Measurements from ENCODE around the gene TCF7L1. TPM values are rescaled to one million over a fixed set of nuclear protein-coding genes. Genes with fewer than 3 reads are reported as not detected.

Gene TCF7L1
- polyA plus RNA-seq, 1 of the 3 experiments (the other 2 are of a cell fraction) = 3.7 TPM

GRCh38 chr2:85259101-85259590, 126.0 kb downstream of the TCF7L1 start:
- Histone ChIP-seq H3K9me3 (no peaks in the 10 kb centered on the region), H3K27me3 (ENCODE audit: insufficient read depth) (no peaks in the 10 kb centered on the region), H3K4me3 (ENCODE audit: low read depth in 2 of 2, low read length in 1 of 2) (no peak overlapping the region), H3K27ac (ENCODE audit: low read depth in 2 of 2, low read length in 1 of 2) (no peak overlapping the region), H4K20me1 (ENCODE audit: insufficient read depth) (no peaks in the 10 kb centered on the region), H3K36me3 (replicated peaks in 1 of 2; ENCODE audit: control insufficient read depth in 1 of 2, insufficient read depth in 2 of 2, low read length in 1 of 2) (no peaks in the 10 kb centered on the region), H3K9ac (no peak overlapping the region), H3K79me2 (ENCODE audit: insufficient read depth) (no peaks in the 10 kb centered on the region), H3K4me1 (ENCODE audit: control insufficient read depth in 1 of 2, insufficient read depth in 2 of 2, low read depth in 1 of 2, low read length in 1 of 2) (peaks cover 37 to 52% of the 10 kb centered on the region in 2 experiments), H3F3A (replicated peaks; ENCODE audit: insufficient read depth) (no peaks in the 10 kb centered on the region), H2AFZ (ENCODE audit: low read depth) (no peak overlapping the region), H3K4me2 (no peak overlapping the region), H3K9me2 (no peaks in the 10 kb centered on the region)
- WGBS (ENCODE audit: low lambda C conversion rate) = 86% methylated on average over 11 of the region's 11 CpGs
- no peak for DNase-seq
- TF ChIP-seq FOSL2 (IDR thresholded peaks at IDR 0.05; ENCODE audit: borderline replicate concordance, low read depth) (no peak), GABPA (IDR thresholded peaks at IDR 0.05; ENCODE audit: low read depth) (no peak), NRF1 (IDR thresholded peaks at IDR 0.05; ENCODE audit: low read depth, low read length) (no peak), CHD2 (IDR thresholded peaks at IDR 0.05; ENCODE audit: low read length, partially characterized antibody) (no peak), PBX3 (IDR thresholded peaks at IDR 0.05) (no peak), YY1 (IDR thresholded peaks at IDR 0.05; ENCODE audit: low read depth) (no peak), EP300 (IDR thresholded peaks at IDR 0.05; ENCODE audit: borderline replicate concordance in 1 of 2, low read depth in 1 of 2, low read length in 1 of 2) (no peak), FOXJ3 (CRISPR knock-in tag; IDR thresholded peaks at IDR 0.05) (no peak), MEF2A (IDR thresholded peaks at IDR 0.05; ENCODE audit: borderline replicate concordance, low read depth) (no peak), MXI1 (IDR thresholded peaks at IDR 0.05; ENCODE audit: low read depth, low read length) (no peak), IRF3 (IDR thresholded peaks at IDR 0.05; ENCODE audit: low read depth, low read length) (no peak)
- POLR2A ChIA-PET = no interaction called here
- CTCF ChIA-PET = interaction anchor here (0.6 to 1.2 kb wide), 5 partner anchors 26 to 685 kb away, joined by 3 to 6 read pairs (median 3); no protein-coding TSS in a partner anchor

- H3K9me3 ChIP-seq = no peaks in the 10 kb centered on the region
- no peak overlapping the region for H3K4me3 ChIP-seq (ENCODE audit: low read depth in 2 of 2, low read length in 1 of 2)
- peak; percentile 35 for DNase-seq
- 0 out of 2 replicates have a peak, but pooled peaks have one; percentile 25 for TF ChIP-seq FOXJ3 (CRISPR knock-in tag; IDR thresholded peaks at IDR 0.05)
- 0 out of 2 replicates have a peak, but pooled peaks have one; percentile 21 for TF ChIP-seq MXI1 (IDR thresholded peaks at IDR 0.05; ENCODE audit: low read depth, low read length)
- no peak for TF ChIP-seq YY1 (IDR thresholded peaks at IDR 0.05; ENCODE audit: low read depth)
- TF ChIP-seq RXRA (IDR thresholded peaks at IDR 0.05; ENCODE audit: borderline replicate concordance, low read depth) = no peak
- TF ChIP-seq RCOR1 (IDR thresholded peaks at IDR 0.05; ENCODE audit: low read length) = peak; percentile 9; the same call in 1 of the 2 replicates
- TF ChIP-seq GATA2 (CRISPR knock-in tag; IDR thresholded peaks at IDR 0.05) = peak; percentile 84
- TF ChIP-seq EP300 (IDR thresholded peaks at IDR 0.05; ENCODE audit: borderline replicate concordance in 1 of 2, low read depth in 1 of 2, low read length in 1 of 2) = peak in 1 of 2 experiments; percentile 76; a peak in 2 of 4 replicates
- peak; percentile 52 for TF ChIP-seq CHD2 (IDR thresholded peaks at IDR 0.05; ENCODE audit: low read length, partially characterized antibody)
- no peaks in the 10 kb centered on the region for H3K9me2 ChIP-seq
- H3K4me1 ChIP-seq (ENCODE audit: control insufficient read depth in 1 of 2, insufficient read depth in 2 of 2, low read depth in 1 of 2, low read length in 1 of 2) = peaks cover 39 to 44% of the 10 kb centered on the region in 2 experiments
- H3K4me2 ChIP-seq = no peak overlapping the region
- ChIA-PET POLR2A (no interaction called here), CTCF (interaction anchor here (0.6 to 1.2 kb wide), 3 partner anchors 25 to 193 kb away, joined by 3 to 6 read pairs (median 3); no protein-coding TSS in a partner anchor)
- no peaks in the 10 kb centered on the region for H4K20me1 ChIP-seq (ENCODE audit: insufficient read depth)
- 85% methylated on average over 4 of the region's 4 CpGs for WGBS (ENCODE audit: low lambda C conversion rate)
- H3K27ac ChIP-seq (ENCODE audit: low read depth in 2 of 2, low read length in 1 of 2) = peak overlapping the region in 1 of 2 experiments; percentile 50; a peak in 1 of 4 replicates
- H3K36me3 ChIP-seq (replicated peaks in 1 of 2; ENCODE audit: control insufficient read depth in 1 of 2, insufficient read depth in 2 of 2, low read length in 1 of 2) = no peaks in the 10 kb centered on the region
- H3F3A ChIP-seq (replicated peaks; ENCODE audit: insufficient read depth) = no peaks in the 10 kb centered on the region
- no peaks in the 10 kb centered on the region for H3K79me2 ChIP-seq (ENCODE audit: insufficient read depth)
- no peak overlapping the region for H2AFZ ChIP-seq (ENCODE audit: low read depth)
- H3K9ac ChIP-seq = no peak overlapping the region
- H3K27me3 ChIP-seq (ENCODE audit: insufficient read depth) = no peaks in the 10 kb centered on the region
Measured at GRCh38 chr2:85259879-85260278, 126.7 kb downstream of the TCF7L1 start.

All from SK-N-SH (cell line).